ENCODE measurements around the gene EDC4. TPM values are rescaled to one million over a fixed set of nuclear protein-coding genes. Genes with fewer than 3 reads are reported as not detected.

EDC4 gene
- polyA plus RNA-seq, 2 of the 4 experiments (the other 2 are of a cell fraction), result 21.0 to 54.9 TPM

GRCh38 chr16:67878846-67879245 lies 6.0 kb downstream of the EDC4 start:
- POLR2A ChIA-PET, result no interaction called here
- no peak for ATAC-seq
- Histone ChIP-seq H3K4me3 (no peak overlapping the region), H3K27ac (no peak overlapping the region), H3K4me2 (no peak overlapping the region), H3K4me1 (peaks cover 11% of the 10 kb centered on the region; the same call in 2 of the 3 replicates), H3K9me3 (no peaks in the 10 kb centered on the region)
- no peak for FAIRE-seq
- CTCF ChIA-PET, result interaction anchor here (0.9 to 17.4 kb wide), 4 partner anchors 9 to 48 kb away, joined by 3 to 370 read pairs (median 4); partner anchors contain the start of genes CTRL and PSMB10
- DNase-seq (ENCODE audit: low read depth in 1 of 2, low spot score in 1 of 2), result no peak
- WGBS (ENCODE audit: missing lambda C conversion rate), result 80% methylated on average over 9 of the region's 9 CpGs
- TF ChIP-seq BHLHE40 (IDR thresholded peaks at IDR 0.05; ENCODE audit: low read depth, low read length), result no peak

- Histone ChIP-seq H3K27ac (no peak overlapping the region), H3K9me3 (no peaks in the 10 kb centered on the region), H3K4me3 (no peak overlapping the region), H3K4me1 (peaks cover 5% of the 10 kb centered on the region; the same call in 2 of the 3 replicates), H3K4me2 (no peak overlapping the region)
- no peak for TF ChIP-seq POLR2A (IDR thresholded peaks at IDR 0.05; ENCODE audit: low read length)
- TF ChIP-seq JUN (IDR thresholded peaks at IDR 0.05), result no peak
- no peak for TF ChIP-seq HOXB5 (CRISPR knock-in tag; IDR thresholded peaks at IDR 0.05)
- no peak for TF ChIP-seq EHMT2 (IDR thresholded peaks at IDR 0.05; ENCODE audit: low read depth)
- TF ChIP-seq CHD4 (IDR thresholded peaks at IDR 0.05; ENCODE audit: borderline replicate concordance), result no peak
- no peak for TF ChIP-seq REST (IDR thresholded peaks at IDR 0.05)
- no peak for DNase-seq (ENCODE audit: low read depth in 1 of 2, low spot score in 1 of 2)
- ATAC-seq, result no peak
- POLR2A ChIA-PET, result no interaction called here
- CTCF ChIA-PET, result interaction anchor here (1.1 to 17.4 kb wide), 4 partner anchors 8 to 358 kb away, joined by 3 to 370 read pairs (median 4); partner anchors contain the start of genes CTRL and PSMB10
- 95% methylated on average over 11 of the region's 12 CpGs for WGBS (ENCODE audit: missing lambda C conversion rate)
- no peak for FAIRE-seq
Observed at GRCh38 chr16:67879462-67879861, 6.6 kb downstream of the EDC4 start.

- CTCF ChIA-PET, result interaction anchor here (1.1 to 17.4 kb wide), 5 partner anchors 8 to 359 kb away, joined by 3 to 370 read pairs (median 4); partner anchors contain the start of genes CTRL and PSMB10
- no peak for TF ChIP-seq HMGXB4 (CRISPR knock-in tag; IDR thresholded peaks at IDR 0.05; ENCODE audit: borderline replicate concordance)
- TF ChIP-seq RCOR1 (IDR thresholded peaks at IDR 0.05; ENCODE audit: low read depth, low read length), result no peak
- Histone ChIP-seq H3K4me2 (no peak overlapping the region), H3K4me1 (peaks cover 2% of the 10 kb centered on the region; the same call in 1 of the 3 replicates), H3K27ac (no peak overlapping the region), H3K4me3 (no peak overlapping the region), H3K9me3 (no peaks in the 10 kb centered on the region)
- FAIRE-seq, result no peak
- DNase-seq (ENCODE audit: low read depth in 1 of 2, low spot score in 1 of 2), result no peak
- ATAC-seq, result no peak
- POLR2A ChIA-PET, result no interaction called here
- WGBS (ENCODE audit: missing lambda C conversion rate), result 97% methylated on average over 2 of the region's 5 CpGs
Observed at GRCh38 chr16:67879936-67880335, 7.1 kb downstream of the EDC4 start.

- Histone ChIP-seq H3K4me3 (no peak overlapping the region), H3K4me2 (no peak overlapping the region), H3K27ac (no peak overlapping the region), H3K4me1 (peaks cover 8% of the 10 kb centered on the region; the same call in 1 of the 3 replicates), H3K9me3 (no peaks in the 10 kb centered on the region)
- no peak for TF ChIP-seq CTCF (IDR thresholded peaks at IDR 0.05)
- TF ChIP-seq EHMT2 (IDR thresholded peaks at IDR 0.05; ENCODE audit: low read depth), result no peak
- no peak for TF ChIP-seq NPAS2 (CRISPR knock-in tag; IDR thresholded peaks at IDR 0.05; ENCODE audit: borderline replicate concordance)
- TF ChIP-seq KDM5A (IDR thresholded peaks at IDR 0.05), result no peak
- TF ChIP-seq HOXB13 (CRISPR knock-in tag; IDR thresholded peaks at IDR 0.05; ENCODE audit: low read depth), result no peak
- WGBS (ENCODE audit: missing lambda C conversion rate), result 93% methylated on average over 7 of the region's 13 CpGs
- ChIA-PET POLR2A (no interaction called here), CTCF (interaction anchor here (1.5 to 17.4 kb wide), 5 partner anchors 12 to 359 kb away, joined by 4 to 370 read pairs (median 44); partner anchors contain the start of genes CTRL, PSKH1 and PSMB10)
- FAIRE-seq, result no peak
- ATAC-seq, result no peak
- DNase-seq (ENCODE audit: low read depth in 1 of 2, low spot score in 1 of 2), result no peak
Observed at GRCh38 chr16:67880584-67880983, 7.7 kb downstream of the EDC4 start.

All from A549 (cell line).